Activated CD4-positive, alpha-beta memory T cell treated with anti-CD3 and anti-CD28 coated beads for 36 hours (primary cell): Measurements from ENCODE around the gene MYBPC3. TPM values are rescaled to one million over a fixed set of nuclear protein-coding genes. Genes with fewer than 3 reads are reported as not detected.
A peak's percentile ranks its signal among the peaks of the same experiment; 100 is the strongest.

Experiments used
- CTCF ChIA-PET: fragments of 350-600 bp; sonication (Branson Sonifier 250); formaldehyde crosslinking; loops from one replicate; lab custom pipeline; 2021; ENCODE audit warnings: antibody characterized with exemption, inconsistent platforms; lab: Charles Lee
- POLR2A ChIA-PET: fragments of 350-600 bp; sonication (Branson Sonifier 250); formaldehyde crosslinking; loops from one replicate; lab custom pipeline; 2021; ENCODE audit warnings: antibody characterized with exemption; lab: Charles Lee
- DNase-seq: peaks from one replicate; pipeline ENCODE4 v3.0.0-alpha.2; 2020
- H3K27ac Mint-ChIP-seq: one replicate; pipeline ENCODE4 v1.8.0; 2021; ENCODE audit warnings: mixed read lengths
- H3K27me3 Mint-ChIP-seq: one replicate; pipeline ENCODE4 v1.8.0; 2021; ENCODE audit warnings: mixed read lengths
- H3K36me3 Mint-ChIP-seq: one replicate; pipeline ENCODE4 v1.8.0; 2021; ENCODE audit warnings: mixed read lengths
- H3K4me1 Mint-ChIP-seq: one replicate; pipeline ENCODE4 v1.8.0; 2021; ENCODE audit warnings: low read depth, mixed read lengths
- H3K4me3 Mint-ChIP-seq: one replicate; pipeline ENCODE4 v1.8.0; 2021; ENCODE audit warnings: mild to moderate bottlenecking, mixed read lengths
- H3K9me3 Mint-ChIP-seq: one replicate; pipeline ENCODE4 v1.8.0; 2021; ENCODE audit warnings: mixed read lengths
- intact Hi-C: fragments of 100-400 bp; cut with micrococcal nuclease; formaldehyde crosslinking; loops from one replicate; pipeline ENCODE4 v1.15.1; 2023
- total RNA-seq, 2 experiments: library from RNA; stranded (reverse); gene quantifications; one replicate each; pipeline ENCODE4 v1.2.3, GENCODE V29; 2021

The MYBPC3 gene
- total RNA-seq, 2 experiments from 2014 or later, result not detected

GRCh38 chr11:47392546-47393162, 40.2 kb upstream of the MYBPC3 start:
- intact Hi-C loops, result no loop called here
- no peak for DNase-seq
- Mint-ChIP-seq H3K4me1 (peaks cover 25% of the 10 kb centered on the region), H3K4me3 (no peak overlapping the region), H3K27ac (no peak overlapping the region), H3K9me3 (no peaks in the 10 kb centered on the region), H3K27me3 (no peaks in the 10 kb centered on the region), H3K36me3 (no peaks in the 10 kb centered on the region)
- CTCF ChIA-PET, result interaction anchor here (0.6 to 3.3 kb wide), 4 partner anchors 18 to 104 kb away, joined by 3 to 20 read pairs (median 6); no protein-coding TSS in a partner anchor
- POLR2A ChIA-PET, result no interaction called here

- intact Hi-C loops, result no loop called here
Measured at GRCh38 chr11:47391711-47392432, 39.4 kb upstream of the MYBPC3 start.

GRCh38 chr11:47391077-47391583, 38.6 kb upstream of the MYBPC3 start:
- Mint-ChIP-seq H3K9me3 (no peaks in the 10 kb centered on the region), H3K27me3 (no peaks in the 10 kb centered on the region), H3K36me3 (no peaks in the 10 kb centered on the region), H3K4me3 (no peak overlapping the region), H3K27ac (no peak overlapping the region), H3K4me1 (peaks cover 25% of the 10 kb centered on the region)
- intact Hi-C loops, result no loop called here
- ChIA-PET CTCF (interaction anchor here (4.3 kb wide), 1 partner anchor 17 kb away, joined by 20 read pairs; no protein-coding TSS in a partner anchor), POLR2A (interaction anchor here (0.8 kb wide), 1 partner anchor 9 kb away, joined by 4 read pairs; no protein-coding TSS in a partner anchor)
- no peak for DNase-seq

More at GRCh38 chr11:47391711-47392432, 39.4 kb upstream of the MYBPC3 start:
- no peak overlapping the region for H3K4me3 Mint-ChIP-seq
- no peaks in the 10 kb centered on the region for H3K9me3 Mint-ChIP-seq
- ChIA-PET CTCF (interaction anchor here (0.7 to 3.3 kb wide), 3 partner anchors 18 to 103 kb away, joined by 4 to 20 read pairs (median 9); no protein-coding TSS in a partner anchor), POLR2A (no interaction called here)
- no peak for DNase-seq
- peaks cover 25% of the 10 kb centered on the region for H3K4me1 Mint-ChIP-seq
- H3K27me3 Mint-ChIP-seq, result no peaks in the 10 kb centered on the region
- H3K27ac Mint-ChIP-seq, result no peak overlapping the region
- H3K36me3 Mint-ChIP-seq, result no peaks in the 10 kb centered on the region

GRCh38 chr11:47390422-47390760, 37.9 kb upstream of the MYBPC3 start:
- no peak for DNase-seq
- no peaks in the 10 kb centered on the region for H3K9me3 Mint-ChIP-seq
- no peaks in the 10 kb centered on the region for H3K36me3 Mint-ChIP-seq
- H3K4me1 Mint-ChIP-seq, result peaks cover 22% of the 10 kb centered on the region
- CTCF ChIA-PET, result interaction anchor here (1.9 to 4.3 kb wide), 2 partner anchors 17 to 22 kb away, joined by 6 to 20 read pairs; no protein-coding TSS in a partner anchor
- POLR2A ChIA-PET, result interaction anchor here (0.8 kb wide), 1 partner anchor 9 kb away, joined by 4 read pairs; no protein-coding TSS in a partner anchor
- intact Hi-C loops, result no loop called here
- no peaks in the 10 kb centered on the region for H3K27me3 Mint-ChIP-seq
- H3K27ac Mint-ChIP-seq, result no peak overlapping the region
- no peak overlapping the region for H3K4me3 Mint-ChIP-seq

GRCh38 chr11:47389577-47390421, 37.3 kb upstream of the MYBPC3 start:
- Mint-ChIP-seq H3K27ac (peak overlapping the region; percentile 18), H3K4me1 (peaks cover 17% of the 10 kb centered on the region), H3K36me3 (no peaks in the 10 kb centered on the region), H3K4me3 (no peak overlapping the region), H3K9me3 (no peaks in the 10 kb centered on the region), H3K27me3 (no peaks in the 10 kb centered on the region)
- intact Hi-C loops, result no loop called here
- POLR2A ChIA-PET, result no interaction called here
- no peak for DNase-seq
- CTCF ChIA-PET, result interaction anchor here (1.9 to 4.3 kb wide), 2 partner anchors 16 to 22 kb away, joined by 6 to 20 read pairs; no protein-coding TSS in a partner anchor

GRCh38 chr11:47388697-47389576, 36.4 kb upstream of the MYBPC3 start:
- peaks cover 10% of the 10 kb centered on the region for H3K4me1 Mint-ChIP-seq
- H3K27ac Mint-ChIP-seq, result no peak overlapping the region
- ChIA-PET CTCF (interaction anchor here (1.9 to 4.3 kb wide), 2 partner anchors 15 to 23 kb away, joined by 6 to 20 read pairs; no protein-coding TSS in a partner anchor), POLR2A (no interaction called here)
- no peak for DNase-seq
- H3K36me3 Mint-ChIP-seq, result no peaks in the 10 kb centered on the region
- no peaks in the 10 kb centered on the region for H3K27me3 Mint-ChIP-seq
- intact Hi-C loops, result no loop called here
- H3K9me3 Mint-ChIP-seq, result no peaks in the 10 kb centered on the region
- no peak overlapping the region for H3K4me3 Mint-ChIP-seq

GRCh38 chr11:47387944-47388696, 35.6 kb upstream of the MYBPC3 start:
- Mint-ChIP-seq H3K27ac (no peak overlapping the region), H3K36me3 (no peaks in the 10 kb centered on the region), H3K9me3 (no peaks in the 10 kb centered on the region), H3K4me3 (no peak overlapping the region), H3K27me3 (no peaks in the 10 kb centered on the region), H3K4me1 (peaks cover 8% of the 10 kb centered on the region)
- ChIA-PET POLR2A (interaction anchor here (0.6 kb wide), 1 partner anchor 172 kb away, joined by 4 read pairs; no protein-coding TSS in a partner anchor), CTCF (interaction anchor here (1.2 to 4.3 kb wide), 2 partner anchors 9 to 14 kb away, joined by 7 to 20 read pairs; no protein-coding TSS in a partner anchor)
- DNase-seq, result no peak
- intact Hi-C loops, result no loop called here

- Mint-ChIP-seq H3K9me3 (no peaks in the 10 kb centered on the region), H3K27ac (no peak overlapping the region), H3K4me1 (peaks cover 2% of the 10 kb centered on the region), H3K4me3 (no peak overlapping the region), H3K27me3 (no peaks in the 10 kb centered on the region), H3K36me3 (no peaks in the 10 kb centered on the region)
- DNase-seq, result no peak
- ChIA-PET CTCF (no interaction called here), POLR2A (no interaction called here)
- intact Hi-C loops, result no loop called here
Measured at GRCh38 chr11:47384498-47384897, 32.0 kb upstream of the MYBPC3 start.

GRCh38 chr11:47383071-47383470, 30.6 kb upstream of the MYBPC3 start:
- ChIA-PET POLR2A (no interaction called here), CTCF (no interaction called here)
- intact Hi-C loops, result no loop called here
- no peaks in the 10 kb centered on the region for H3K9me3 Mint-ChIP-seq
- H3K36me3 Mint-ChIP-seq, result no peaks in the 10 kb centered on the region
- no peaks in the 10 kb centered on the region for H3K4me1 Mint-ChIP-seq
- DNase-seq, result no peak
- no peaks in the 10 kb centered on the region for H3K27me3 Mint-ChIP-seq
- H3K27ac Mint-ChIP-seq, result no peak overlapping the region
- no peak overlapping the region for H3K4me3 Mint-ChIP-seq

GRCh38 chr11:47380078-47380477, 27.6 kb upstream of the MYBPC3 start:
- Mint-ChIP-seq H3K27ac (no peak overlapping the region), H3K4me1 (no peaks in the 10 kb centered on the region), H3K27me3 (no peaks in the 10 kb centered on the region), H3K36me3 (no peaks in the 10 kb centered on the region), H3K4me3 (no peak overlapping the region), H3K9me3 (no peaks in the 10 kb centered on the region)
- ChIA-PET CTCF (interaction anchor here (1.4 kb wide), 1 partner anchor 31 kb away, joined by 3 read pairs; no protein-coding TSS in a partner anchor), POLR2A (no interaction called here)
- intact Hi-C loops, result no loop called here
- no peak for DNase-seq
